Activated T-cell treated with anti-CD3 and anti-CD28 coated beads for 24 hours (primary cell): ENCODE measurements around the gene CPLANE2.
"Not testable (repeated sequence)": the region's sequence is repeated elsewhere in the genome, so short reads cannot be mapped to it uniquely, and the experiment has no call there.

Experiments
- DNase-seq: peaks from one replicate; pipeline ENCODE4 v3.0.0-alpha.2; 2020; ENCODE audit warnings: low read depth

The CPLANE2 gene

DNA sequence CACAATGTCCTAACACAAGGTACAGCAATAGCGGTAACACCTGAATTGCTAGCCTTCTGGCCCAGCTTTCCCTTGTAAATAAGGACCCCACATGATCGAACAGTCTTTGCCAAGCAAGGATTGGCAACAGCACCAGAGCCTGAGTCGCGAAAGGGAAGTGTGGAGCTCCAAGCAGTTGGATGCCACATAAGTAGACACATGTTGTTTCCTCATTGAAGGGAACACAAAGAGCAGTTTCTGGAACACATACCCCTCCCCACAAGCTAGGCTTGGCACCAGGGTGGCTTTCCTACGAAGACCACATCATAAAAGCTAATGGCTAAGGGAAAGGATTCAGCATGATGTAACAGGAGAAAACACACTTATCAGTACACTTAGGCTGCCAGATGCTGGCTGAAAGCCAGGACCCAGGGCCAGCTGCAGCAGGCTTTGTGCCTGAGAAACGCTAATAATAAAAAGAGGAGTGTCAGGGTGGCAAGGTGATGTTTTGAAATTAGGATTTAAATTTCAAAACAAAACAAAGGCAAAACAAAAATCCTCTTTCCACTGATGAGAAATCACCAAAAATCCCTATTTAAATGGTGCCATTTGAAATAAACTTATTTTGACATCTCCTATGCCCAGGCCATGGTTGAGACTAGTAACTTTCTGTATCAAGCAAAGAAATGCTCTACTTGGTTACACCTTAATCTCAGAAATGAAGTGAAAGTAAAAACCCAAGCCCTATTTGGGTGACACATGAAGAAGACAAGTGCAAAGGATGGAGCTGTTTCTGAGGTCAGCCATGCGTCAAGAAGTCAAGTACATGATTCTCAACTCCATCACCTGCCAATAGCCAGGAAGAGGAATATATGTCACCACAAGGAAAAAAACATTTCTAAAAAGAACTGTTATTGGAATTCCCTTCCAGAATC is 11.9 kb upstream of the CPLANE2 start:
- no peak for DNase-seq

DNA sequence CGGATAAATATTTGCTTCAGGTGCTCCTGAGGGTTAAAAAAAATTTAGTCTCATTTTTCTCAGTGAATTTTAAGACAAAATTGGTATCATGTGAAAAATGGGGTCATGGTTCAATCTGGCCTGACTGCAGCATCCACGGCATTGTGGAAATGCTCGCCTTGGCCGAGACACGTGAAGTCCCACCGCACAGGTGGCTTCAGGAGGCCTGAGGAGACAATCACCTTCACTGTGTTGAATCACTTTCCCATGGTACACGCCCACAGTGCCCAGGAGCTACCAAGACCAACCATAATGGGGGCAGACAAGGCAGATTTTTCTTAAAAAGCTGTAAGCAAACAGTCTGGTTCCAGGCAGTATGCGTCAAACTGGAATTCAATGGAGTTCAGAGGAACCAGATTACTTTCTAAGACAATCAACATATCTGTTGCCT is 11.0 kb upstream of the CPLANE2 start:
- DNase-seq = no peak

DNA sequence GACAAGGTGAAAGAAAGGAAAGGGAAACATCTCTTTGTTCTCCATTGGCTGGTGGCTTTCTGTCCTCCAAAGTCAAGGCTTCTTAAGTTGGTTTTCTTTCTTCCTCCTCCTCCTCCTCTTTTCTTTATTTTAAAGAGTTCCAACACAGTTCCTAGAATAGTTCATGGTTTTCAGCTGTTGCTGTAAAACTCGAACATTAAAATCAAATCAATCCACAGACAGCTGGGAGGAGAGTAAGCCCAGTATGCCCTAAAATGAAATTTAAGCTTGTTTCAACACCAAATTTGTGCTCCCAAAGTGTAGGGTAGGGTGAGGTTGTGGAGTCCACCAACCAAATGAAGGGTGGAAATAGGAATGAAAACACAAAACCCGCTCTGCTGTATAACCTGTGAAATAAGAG is 10.5 kb upstream of the CPLANE2 start:
- DNase-seq = no peak

DNA sequence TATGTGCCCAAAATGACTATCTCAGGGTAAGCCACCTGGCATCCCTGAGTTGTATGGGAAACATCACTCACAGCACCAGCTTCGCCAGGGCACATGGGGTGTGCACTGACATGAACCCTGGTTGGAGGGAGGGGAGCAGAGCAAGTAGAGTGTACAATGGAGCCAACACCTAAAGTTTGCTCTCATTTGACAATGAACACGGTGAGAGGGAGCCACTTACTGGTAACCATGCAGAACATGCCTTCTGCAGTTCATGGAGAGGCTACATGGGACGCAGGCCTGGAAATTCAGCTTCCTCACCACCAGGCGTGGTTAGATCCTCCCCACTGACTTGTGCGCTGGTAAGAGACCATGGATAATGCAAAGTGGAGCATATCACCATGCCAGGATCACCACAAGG is 10.0 kb upstream of the CPLANE2 start:
- no peak for DNase-seq

DNA sequence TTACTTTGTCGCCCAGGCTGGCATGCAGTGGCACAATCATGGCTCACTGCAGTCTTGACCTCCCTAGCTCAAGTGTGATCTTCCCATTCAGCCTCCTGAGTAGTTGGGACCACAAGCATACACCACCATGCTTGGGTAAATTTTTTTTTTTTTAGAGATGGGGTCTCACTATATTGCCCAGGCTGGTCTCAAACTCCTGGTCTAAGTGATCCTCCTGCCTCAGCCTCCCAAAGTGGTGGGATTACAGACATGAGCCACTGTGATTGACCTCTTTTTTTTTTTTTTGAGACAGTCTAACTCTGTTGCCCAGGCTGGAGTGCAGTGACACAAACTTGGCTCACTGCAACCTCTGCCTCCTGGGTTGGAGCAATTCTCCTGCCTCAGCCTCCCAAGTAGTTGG is 9.3 kb upstream of the CPLANE2 start:
- not testable (repeated sequence) for DNase-seq

DNA sequence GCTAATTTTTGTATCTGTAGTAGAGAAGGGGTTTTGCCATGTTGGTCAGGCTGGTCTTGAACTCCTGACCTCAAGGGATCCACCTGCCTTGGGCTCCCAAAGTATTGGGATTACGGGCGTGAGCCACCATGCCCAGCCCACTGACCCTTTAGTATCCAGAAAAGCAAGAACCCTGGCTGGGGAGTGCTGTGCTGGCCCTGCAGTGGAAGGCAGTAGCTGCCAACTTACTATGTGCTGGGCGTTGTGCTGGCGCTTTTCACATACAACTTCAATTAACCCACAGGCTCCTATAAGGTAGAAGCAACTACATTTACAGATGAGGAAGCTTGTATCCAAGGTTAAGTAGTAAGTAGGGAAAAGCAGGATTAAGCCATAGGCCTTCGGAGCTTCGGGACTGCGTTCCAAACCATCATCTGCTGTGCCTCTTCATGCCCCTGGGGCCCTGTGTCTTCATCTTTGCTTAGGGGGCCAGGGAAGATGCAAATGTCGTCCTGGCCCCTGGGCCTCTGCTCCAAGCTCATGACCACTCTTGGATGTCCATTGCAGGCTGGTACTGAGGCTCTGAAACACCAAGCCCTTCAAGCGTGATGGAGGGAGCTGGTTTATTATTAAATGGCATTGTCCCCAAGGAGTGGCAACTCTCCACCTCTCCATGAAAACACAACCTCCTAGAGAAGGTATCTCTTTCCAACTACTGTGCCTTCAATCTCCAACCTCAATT is 8.7 kb upstream of the CPLANE2 start:
- no peak for DNase-seq

DNA sequence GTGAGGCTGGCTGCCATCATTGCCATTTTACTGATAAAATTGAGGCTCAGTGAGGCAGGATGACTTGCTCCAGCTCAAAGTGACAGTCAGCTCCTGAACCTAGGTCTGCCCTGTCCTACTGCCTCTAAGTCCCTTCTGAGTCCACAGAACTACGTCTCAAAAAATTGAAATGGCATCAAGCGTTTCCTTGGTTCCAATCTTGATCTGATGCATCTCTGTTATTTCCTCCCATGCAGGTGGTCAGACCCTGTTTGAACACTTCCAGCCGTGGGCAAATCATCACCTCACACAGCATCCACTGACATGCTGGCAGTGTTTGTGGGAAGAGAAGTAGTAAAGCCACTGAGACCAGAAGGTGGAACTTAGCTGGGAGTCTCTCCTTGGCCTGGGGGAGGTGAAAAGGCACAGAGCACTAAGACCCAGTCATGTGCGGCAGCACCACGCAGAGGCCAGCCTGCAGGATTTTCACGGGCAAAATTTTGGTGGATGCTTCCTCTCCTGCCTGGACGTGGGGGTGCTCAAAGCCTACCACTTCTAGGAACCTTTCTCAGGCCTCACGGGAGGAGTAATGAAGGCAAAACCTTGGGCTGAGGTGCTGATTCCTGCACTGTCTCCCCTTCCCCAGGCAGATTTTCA is 7.8 kb upstream of the CPLANE2 start:
- no peak for DNase-seq

DNA sequence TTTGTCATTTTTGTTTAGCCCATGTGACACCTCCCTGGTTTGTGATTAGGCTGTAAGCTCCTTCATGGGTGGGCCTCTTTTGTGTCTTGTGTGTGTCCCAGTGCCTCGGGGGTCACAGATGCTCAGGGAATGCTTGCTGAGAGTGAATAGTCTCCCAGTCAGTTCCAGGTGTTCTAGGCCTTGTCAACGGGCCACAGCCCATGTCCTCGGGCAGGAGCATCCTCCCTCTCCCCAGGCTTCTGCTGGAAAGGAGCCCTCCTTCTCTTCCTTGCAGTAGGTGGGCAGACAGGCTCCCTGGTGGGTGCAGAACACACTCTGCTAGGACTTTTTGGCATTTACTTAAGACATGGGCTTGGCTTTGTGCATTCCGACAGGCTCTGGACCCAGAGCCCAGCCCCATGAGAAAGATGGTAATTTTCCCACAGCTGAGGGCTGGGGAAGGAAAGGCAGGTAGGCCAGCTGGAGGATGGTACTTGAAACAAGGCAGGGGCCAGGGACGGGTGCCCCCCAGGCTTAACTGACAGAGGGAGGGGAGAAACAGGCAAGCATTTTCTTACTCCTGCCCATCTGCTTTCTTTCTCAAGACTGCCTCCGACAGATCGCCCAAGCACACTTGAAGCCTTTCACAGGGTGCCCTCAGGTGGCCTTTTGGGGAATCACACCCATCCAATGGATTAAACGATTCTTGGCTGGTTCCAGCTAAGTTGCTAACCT is 7.1 kb upstream of the CPLANE2 start:
- DNase-seq = peak; percentile 64

DNA sequence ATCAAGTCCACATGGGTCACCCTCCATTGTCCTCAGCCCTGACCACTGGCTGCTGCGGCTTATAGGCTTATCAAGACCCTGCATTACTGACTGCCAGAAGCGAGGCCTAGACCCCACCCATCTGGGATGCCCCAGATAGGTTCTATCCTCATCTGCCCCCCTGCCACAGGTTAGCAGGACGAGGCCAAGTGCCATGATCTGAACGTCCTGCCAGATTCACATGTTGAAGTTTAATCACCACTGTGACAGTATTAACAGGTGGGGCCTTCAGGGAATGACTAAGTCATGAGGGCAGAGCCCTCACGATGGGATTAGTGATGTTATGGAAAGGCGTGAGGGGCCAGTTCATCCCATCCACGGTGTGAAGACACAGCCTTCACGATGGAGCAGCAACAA is 6.2 kb upstream of the CPLANE2 start:
- DNase-seq = no peak

DNA sequence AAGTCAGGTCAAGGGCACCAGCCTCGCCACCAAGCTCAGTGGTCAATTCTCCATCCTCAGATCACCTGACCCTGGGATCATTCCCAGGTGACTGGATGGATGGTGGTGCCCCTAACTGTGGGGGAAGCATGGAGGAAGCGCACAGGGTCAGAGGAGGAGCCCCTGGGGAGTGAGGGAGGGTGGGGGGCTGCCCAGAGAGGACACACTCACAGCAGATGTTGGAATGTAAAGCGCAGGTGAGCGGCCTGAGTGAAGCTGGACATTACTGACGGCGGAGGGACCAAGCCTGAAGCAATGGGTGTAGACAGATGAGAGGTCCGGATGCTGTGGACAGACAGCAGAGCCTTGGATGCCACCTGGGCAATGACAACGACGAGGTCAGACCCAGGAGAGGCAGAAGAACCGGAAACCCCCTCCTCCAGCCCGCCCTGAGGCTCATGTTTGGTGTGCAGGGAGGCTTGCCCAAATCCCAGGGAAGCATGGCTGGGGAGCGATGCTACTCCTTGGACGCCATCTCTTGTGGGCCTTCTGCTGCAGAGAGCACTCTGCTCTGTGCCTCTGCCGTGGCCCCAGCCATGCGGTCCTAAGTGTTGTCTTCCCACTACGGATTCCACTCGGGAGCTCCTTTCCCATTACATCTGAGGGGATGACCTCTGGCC is 5.7 kb upstream of the CPLANE2 start:
- no peak for DNase-seq

DNA sequence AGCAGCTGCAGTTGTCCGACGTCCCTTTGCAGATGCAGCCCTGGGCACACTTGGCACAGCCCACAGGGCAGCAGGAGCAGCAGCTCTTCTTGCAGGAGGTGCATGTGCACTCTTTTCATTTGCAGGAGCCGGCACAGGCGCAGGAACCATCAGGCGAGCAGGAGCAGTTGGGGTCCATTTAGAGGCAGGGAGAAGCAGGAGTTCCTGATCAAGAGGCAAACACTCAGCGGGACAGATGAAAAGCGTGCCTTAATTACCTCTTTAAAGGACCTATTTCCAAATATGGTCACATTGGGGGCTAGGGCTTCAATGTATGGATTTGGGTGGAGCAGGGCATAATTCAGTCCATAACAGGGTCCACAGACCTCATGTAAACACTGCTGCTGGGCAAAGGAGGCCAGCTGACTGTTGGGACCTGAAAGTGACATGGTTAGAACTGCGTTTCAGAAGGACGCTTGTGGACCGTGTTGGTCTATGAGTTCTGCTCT is 4.3 kb upstream of the CPLANE2 start:
- DNase-seq = no peak

DNA sequence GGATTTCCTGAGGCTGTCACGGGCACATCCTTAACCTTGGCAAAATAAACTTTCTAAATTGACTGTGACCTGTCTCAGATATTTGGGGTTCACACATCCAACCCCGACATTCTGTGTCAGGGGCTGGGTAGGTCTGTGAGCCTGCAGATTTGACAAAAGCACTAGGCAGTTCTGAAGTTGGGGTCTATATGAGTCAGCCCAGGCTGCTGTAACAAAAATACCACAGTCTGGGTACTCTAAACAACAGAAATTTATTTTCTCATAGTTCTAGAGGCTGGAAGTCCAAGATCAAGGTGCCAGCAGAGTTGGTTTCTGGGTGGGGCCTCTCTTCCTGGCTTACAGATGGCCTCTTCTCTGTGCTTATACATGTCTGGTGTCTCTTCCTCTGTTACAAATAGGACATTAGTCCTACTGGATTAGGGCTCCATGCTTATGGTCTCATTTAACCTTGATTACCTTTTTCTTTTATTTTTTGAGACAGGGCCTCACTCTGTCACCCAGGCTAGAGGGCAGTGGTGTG is 3.0 kb upstream of the CPLANE2 start:
- DNase-seq = no peak

DNA sequence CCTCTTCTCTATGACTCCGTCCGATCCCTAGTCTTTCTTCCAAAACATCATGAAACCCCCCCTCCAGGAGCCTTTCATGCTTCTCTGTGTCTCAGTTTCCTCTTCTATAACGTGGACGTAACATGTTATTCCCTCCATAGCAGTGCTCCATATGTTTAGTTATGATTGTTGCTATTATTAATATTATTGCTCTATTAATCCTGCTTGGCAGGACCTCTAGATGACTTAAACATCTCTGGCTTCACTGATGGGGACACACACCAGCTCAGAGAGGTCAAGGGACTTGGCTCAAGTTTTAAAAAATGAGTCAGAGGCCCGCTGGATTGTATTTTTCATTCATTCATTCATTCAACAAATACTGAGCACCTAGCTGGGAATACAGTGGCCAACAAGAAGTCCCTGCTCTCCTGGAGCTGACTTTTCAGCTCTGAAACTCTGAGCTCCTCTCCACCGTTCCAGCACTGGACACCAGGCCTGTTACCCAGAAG is 404 bp upstream of the CPLANE2 start:
- no peak for DNase-seq

DNA sequence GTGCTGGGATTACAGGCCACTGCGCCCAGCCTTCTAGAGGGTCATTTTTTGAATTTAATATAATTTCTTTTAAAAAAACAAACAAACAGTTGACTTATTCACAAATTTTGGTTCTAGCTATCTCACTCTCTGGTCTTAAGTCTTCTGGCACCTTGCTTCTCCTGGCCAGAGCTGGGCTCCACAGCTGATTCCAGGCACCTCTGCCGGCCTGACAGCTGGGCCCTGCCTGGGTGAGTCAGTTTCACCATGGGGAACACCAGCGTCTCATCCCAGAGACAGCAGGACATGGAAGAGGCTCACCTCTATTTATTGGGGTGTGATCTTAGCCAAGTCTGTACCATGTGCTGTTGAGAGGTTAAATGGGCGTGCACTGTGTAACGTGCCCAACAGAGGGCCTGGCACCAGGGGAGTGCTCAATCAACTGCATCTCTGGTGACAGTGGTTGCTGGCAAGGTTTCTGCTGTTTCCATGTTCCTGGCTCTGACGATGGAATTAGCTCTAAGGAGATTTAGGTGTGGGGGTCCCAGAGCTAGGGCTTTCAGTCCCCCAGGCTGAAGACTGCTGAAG is 956 bp downstream of the CPLANE2 start:
- peak; percentile 24 for DNase-seq

DNA sequence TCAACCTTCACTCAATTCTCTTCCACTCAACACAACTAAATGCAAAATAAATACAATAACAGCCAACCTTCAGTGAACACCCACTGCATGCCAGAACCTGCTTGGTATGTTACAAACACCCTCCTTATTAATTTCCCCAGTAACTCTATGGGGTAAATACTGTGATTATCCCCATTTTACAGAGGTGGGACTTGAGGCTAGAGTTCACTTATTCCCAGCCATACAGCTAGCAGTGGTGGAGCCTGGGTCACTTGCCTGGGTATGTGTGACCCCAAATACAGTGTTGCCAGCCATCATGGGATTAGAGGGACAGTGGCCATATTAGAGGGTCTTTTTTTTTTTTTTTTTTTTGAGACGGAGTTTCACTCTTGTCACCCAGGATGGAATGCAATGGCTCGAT is 1.6 kb downstream of the CPLANE2 start:
- DNase-seq = no peak

DNA sequence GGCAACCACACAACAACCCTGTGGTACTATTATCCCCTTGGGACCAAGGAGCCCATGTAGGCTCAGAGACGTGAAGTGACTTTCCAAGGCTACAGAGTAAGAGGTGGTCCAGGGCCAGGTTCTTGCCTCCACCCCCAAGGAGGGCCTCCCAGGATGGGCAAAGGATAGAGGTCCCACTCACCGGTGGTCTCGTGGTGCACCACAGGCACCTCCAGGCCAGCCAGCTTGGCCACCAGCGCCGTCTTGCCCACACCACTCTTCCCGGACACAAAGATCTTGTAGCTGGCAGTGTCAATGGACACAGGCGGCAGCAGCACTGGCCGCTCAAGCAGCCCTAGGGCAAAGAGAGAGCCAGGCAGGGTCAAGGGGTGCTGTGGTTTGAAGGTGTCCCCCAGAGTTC is 3.6 kb downstream of the CPLANE2 start:
- DNase-seq = no peak

DNA sequence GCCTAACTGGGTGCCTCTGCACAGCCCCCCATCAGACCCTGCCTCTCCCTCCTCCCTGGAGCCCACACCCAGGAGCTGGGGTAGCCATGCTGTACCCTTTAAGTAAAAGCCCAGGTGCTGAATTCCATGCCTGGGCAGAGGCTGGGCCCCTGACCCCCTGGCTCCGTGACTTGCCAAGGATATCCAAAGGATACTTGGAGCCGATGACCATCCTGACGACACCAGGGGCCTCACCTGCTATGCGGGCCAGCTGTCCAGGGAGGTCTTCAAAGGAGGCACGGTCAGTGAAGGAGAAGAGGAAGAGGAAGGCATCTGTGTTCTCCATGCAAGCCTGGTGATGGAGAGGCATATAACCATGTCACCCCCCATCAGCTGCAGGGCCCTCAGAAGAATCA is 4.7 kb downstream of the CPLANE2 start:
- DNase-seq = no peak

DNA sequence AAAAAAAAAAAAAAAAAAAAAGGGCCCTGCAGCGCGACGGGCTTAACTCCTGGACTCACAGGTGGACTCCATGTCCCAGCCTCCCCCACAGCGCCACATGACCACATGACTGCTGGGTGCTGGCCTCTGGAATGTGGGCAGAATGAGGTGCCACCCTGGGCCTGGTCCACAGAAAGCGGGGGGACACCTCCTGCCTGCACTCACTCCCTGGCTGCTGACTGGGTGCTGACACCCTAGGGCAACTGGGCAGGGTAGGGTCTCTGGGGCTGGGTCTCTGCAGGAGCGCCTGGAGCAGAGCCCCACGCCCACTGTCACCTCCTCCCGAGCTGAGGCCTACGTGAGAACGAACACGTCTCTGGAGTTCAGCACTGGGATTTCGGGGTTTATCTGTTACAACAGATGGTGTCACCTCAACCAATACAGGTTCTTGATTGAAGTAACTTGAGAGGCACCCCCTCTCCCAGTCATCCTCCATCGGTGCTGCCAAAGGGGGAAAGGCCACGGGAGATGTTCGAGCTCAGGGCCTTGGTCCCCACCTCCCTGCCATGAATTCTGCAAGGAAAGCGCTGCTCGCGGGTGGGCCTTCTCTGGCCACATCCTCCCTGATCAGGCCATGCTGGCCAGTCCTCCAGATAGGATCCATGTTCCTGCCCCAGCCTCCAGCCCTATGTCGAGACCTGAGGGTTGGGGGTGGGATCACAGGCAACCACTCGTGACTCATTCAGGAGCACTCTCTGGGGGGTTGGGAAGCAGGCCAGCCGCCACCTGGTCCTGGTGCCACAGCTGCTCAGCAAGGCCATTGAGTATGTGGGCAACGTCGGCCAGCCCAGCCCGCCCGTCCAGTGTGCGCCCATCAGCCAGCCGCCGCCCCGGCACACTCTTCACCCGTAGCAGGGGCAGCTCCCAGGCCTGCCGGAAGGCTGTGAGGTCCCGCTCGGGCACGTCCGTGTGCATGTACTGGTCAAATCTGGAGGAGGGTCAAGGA is 5.4 kb downstream of the CPLANE2 start:
- no peak for DNase-seq

DNA sequence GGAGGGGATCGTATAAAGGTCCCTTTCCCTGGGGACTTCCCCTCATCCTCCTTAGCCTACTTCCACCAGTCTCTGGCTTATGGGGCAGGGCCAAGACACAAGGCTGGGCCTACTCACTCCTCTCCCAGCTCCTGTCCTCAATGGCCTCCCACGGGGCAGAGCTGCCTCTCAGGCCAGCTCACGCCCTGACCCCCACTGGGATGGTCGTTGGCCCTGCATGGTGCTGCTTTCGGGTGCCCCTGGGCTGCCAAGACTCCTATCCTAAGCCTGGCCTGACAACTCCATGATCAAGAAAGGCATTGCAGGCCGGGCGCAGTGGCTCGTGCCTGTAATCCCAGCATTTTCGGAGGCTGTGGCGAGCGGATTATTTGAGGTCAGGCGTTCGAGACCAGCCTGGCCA is 6.2 kb downstream of the CPLANE2 start:
- DNase-seq = no peak
